Adipose tissue (tissue), 3 donors: Measurements from ENCODE around the gene SCYL2. TPM values are rescaled to one million over a fixed set of nuclear protein-coding genes. Genes with fewer than 3 reads are reported as not detected.
A peak's percentile ranks its signal among the peaks of the same experiment; 100 is the strongest.
"Not testable (repeated sequence)": the region's sequence is repeated elsewhere in the genome, so short reads cannot be mapped to it uniquely, and the experiment has no call there.

ENCODE experiments used
- H3K27ac ChIP-seq: one replicate; pipeline ENCODE4 v1.5.1; 2013; ENCODE audit warnings: low read depth, low read length
- WGBS, 3 donors: extraction: QIAGEN DNeasy Blood & Tissue Kit; methylation state at CpG; one replicate each; pipeline ENCODE4 v1.1.7; 2013; 5-methylcytosine and 5-hydroxymethylcytosine counted together
- polyA plus RNA-seq, 3 donors: library from polyadenylated mRNA; stranded (reverse); fragments of 200-250 nt; gene quantifications; one replicate each; pipeline ENCODE4 v1.2.3, GENCODE V29; 2013
- donor health status: healthy with polysubstance abuse.
- donor health status: Bipolar disorder and iron deficiency.
- donor health status: healthy.

SCYL2 gene
- polyA plus RNA-seq, 3 donors = 7.8 to 14.7 (median 9.6) TPM

- H3K27ac ChIP-seq = no peak overlapping the region
- 74 to 93% (median 92%) methylated on average over 1 of the region's 1 CpG for WGBS, 3 donors
These were observed 13.5 kb upstream of the SCYL2 start for GRCh38 chr12:100253437-100253836.

DNA sequence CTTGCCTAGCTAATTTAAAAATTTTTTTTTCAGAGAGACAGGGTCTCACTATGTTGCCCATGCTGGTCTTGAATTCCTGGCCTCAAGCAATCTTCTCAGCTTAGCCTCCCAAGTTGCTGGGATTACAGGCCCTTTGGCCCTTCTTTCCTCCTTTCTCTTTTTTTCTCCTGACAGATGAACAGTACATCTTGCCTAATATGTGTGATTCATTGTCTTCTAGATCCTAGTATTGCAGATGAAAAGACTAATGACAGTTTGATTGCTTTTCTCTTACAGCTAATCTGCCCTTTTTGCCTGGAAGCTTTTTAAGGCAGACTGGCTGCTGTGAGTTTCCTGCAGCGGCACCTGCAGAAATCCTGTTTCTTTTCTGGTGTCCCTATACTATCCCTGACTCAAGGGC lies 12.1 kb upstream of the SCYL2 start:
- H3K27ac ChIP-seq = no peak overlapping the region
- WGBS, 3 donors = 96% methylated on average over 1 of the region's 1 CpG

- WGBS, 3 donors = 97 to 100% (median 98%) methylated on average over 1 of the region's 1 CpG
- H3K27ac ChIP-seq = no peak overlapping the region
These were observed 8.8 kb upstream of the SCYL2 start for GRCh38 chr12:100258127-100258526.

DNA sequence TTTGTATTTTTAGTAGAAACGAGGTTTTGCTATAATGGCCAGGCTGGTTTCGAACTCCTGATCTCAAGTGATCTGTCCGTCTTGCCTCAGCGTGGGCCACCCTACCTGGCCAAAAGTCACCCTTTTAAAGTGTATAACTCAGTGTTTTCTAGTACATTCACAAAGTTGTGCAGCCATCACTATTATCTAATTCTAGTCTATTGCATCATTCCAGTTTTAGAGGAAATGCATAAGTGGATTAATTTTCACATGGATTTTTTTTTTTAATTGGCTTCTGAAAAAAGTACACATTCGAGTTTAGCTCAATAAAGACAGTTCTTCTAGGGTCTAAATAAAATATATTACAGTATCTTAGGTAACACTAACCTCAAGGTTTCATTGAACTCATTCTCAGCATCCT lies 3.8 kb upstream of the SCYL2 start:
- no peak overlapping the region for H3K27ac ChIP-seq
- WGBS, 3 donors = 83 to 90% (median 89%) methylated on average over 5 of the region's 5 CpGs

GRCh38 chr12:100265107-100265506 lies 1.9 kb upstream of the SCYL2 start:
- not testable (repeated sequence) for H3K27ac ChIP-seq

GRCh38 chr12:100265732-100266584 lies 1.0 kb upstream of the SCYL2 start:
- 55 to 70% (median 69%) methylated on average over 11 of the region's 11 CpGs for WGBS, 3 donors
- no peak overlapping the region for H3K27ac ChIP-seq

More at GRCh38 chr12:100265107-100265506, 1.9 kb upstream of the SCYL2 start:
- WGBS, 3 donors = 96 to 100% (median 97%) methylated on average over 5 of the region's 5 CpGs

GRCh38 chr12:100266585-100266834 lies 467 bp upstream of the SCYL2 start:
- H3K27ac ChIP-seq = no peak overlapping the region
- 2% methylated on average over 6 of the region's 6 CpGs for WGBS, 3 donors

- WGBS, 3 donors = 0 to 1% (median 1%) methylated on average over 33 of the region's 33 CpGs
- peak overlapping the region; percentile 98 for H3K27ac ChIP-seq
These were observed 765 bp downstream of the SCYL2 start for GRCh38 chr12:100267603-100268281.

DNA sequence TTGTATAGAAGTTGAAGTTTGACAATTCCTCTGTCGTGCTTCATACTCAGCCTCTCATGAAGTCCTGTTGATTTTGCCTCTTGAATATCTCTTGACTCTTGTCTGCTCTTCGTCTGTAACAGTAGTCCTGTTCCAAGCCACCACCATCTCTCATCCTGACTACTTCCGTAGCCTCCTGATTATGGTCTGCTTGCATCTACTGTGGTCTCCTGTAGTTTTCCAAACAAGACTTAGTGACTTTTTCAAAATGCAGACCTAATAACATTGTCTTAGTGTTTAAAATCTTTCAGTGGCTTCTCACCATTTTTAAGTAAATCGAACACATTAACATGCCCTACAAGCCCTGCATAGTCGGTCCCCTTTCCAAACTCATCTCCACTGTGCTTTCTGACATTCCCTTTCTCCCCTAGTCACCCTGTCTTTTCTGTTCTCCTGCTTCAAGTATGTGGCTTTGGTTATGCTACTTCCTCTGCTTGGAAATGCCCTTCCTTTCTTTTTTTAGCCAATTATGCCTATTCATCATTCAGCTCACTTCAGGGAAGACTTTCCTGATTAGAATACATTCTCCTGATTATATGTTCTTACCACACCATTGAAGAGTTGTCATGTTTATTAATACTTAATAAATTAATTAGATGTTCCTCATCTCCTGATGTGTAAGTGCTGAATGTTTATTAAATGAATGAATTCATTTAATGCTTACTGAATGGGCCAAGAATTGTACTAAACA lies 2.0 kb downstream of the SCYL2 start:
- 56 to 58% (median 57%) methylated on average over 5 of the region's 5 CpGs for WGBS, 3 donors
- H3K27ac ChIP-seq = no peak overlapping the region

GRCh38 chr12:100273782-100274181 lies 6.8 kb downstream of the SCYL2 start:
- WGBS, 3 donors = 84 to 90% (median 87%) methylated on average over 4 of the region's 4 CpGs
- no peak overlapping the region for H3K27ac ChIP-seq

DNA sequence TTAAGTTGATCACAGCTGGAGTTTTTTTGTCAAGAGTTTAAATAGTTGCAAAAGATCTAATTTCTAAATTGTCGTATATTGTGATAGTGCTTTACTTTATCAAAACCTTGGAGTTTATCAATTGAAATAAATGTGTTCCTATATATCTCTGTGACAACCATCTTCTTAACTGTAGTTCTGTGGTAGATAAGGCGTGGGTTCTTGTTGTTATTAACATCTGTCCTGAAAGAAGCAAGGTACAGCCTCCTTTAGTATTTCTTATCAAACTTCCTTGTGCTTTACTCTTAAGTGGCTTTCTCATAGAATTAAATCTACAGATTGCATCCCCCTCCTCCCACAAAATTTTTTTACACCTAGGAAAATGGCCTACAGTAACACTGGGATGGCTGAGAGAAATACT lies 7.3 kb downstream of the SCYL2 start:
- WGBS, 3 donors = 53 to 95% (median 91%) methylated on average over 2 of the region's 2 CpGs
- no peak overlapping the region for H3K27ac ChIP-seq

GRCh38 chr12:100279159-100279558 lies 12.2 kb downstream of the SCYL2 start:
- H3K27ac ChIP-seq = no peak overlapping the region
- 97 to 99% (median 98%) methylated on average over 7 of the region's 7 CpGs for WGBS, 3 donors

DNA sequence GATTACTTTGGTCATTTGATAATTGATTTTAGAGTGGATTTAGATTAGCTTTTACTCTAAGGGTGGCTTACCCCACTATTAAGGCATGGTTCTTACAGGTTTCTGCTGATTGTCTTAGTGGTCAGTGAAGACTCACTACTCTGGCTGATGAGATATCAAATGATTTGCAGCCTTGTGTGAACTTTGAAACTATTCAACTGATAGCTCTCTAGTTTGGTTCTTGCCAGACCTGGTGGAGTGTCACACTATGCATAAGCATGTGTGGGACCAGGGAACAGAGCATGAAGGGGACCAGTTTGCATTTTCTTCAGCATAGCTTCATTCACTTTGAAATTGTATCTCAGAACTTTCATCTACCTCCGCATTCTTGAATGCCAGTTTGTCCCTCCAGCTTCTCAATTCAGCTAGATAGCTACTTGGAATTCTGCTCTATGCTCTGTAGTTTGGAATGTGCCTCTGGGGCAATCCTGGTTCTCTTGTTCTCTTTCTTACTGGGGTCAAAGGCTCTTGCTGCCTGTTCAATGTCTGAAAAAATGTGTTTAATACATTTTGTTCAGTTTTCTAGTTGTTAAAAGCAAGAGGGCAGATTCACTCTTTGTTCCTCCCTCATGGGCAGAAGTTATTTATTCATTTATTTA lies 12.7 kb downstream of the SCYL2 start:
- H3K27ac ChIP-seq = no peak overlapping the region
- WGBS, 3 donors = 84 to 93% (median 93%) methylated on average over 1 of the region's 1 CpG

GRCh38 chr12:100284556-100284955 lies 17.6 kb downstream of the SCYL2 start:
- not testable (repeated sequence) for H3K27ac ChIP-seq
- WGBS, 3 donors = 96 to 97% (median 97%) methylated on average over 12 of the region's 12 CpGs

DNA sequence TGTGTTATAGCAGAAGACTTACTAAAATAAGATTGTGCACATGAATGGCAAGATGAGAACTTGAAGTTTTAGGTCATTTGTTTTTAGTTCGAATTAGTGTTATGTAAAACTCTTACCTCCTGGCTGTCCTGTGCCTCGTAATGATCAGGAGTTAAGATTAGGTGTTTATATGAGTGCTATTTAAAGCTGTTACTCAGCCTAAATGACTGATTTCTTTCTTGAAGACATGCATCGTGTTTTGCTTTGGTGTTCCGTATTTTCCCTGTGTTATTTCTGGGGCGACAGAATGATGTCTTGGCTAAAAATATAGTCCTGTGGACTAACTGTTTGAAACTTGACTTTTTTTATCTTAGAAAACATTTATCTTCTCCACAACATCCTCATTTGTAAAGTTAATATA lies 22.1 kb downstream of the SCYL2 start:
- WGBS, 3 donors = 91 to 96% (median 94%) methylated on average over 5 of the region's 5 CpGs
- H3K27ac ChIP-seq = no peak overlapping the region

DNA sequence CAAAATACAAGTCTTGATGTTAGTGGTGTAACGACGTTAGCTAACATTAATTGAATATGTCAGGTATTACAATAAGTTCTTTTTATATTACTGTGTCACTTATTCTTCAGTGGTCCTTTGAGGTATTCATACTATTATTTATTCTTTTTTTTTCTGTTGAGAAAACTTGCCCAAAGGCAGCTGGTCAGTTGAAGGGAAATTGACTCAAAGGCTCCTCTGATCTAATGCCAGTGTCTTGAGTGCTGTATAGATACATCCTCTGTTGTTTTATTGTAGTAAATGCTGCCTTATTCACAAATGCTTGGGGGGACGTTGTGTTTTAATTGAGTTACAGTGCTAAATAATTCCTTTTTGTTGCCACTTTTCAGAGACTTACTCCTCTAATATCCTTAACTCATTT lies 23.0 kb downstream of the SCYL2 start:
- no peak overlapping the region for H3K27ac ChIP-seq
- WGBS, 3 donors = 92 to 94% (median 93%) methylated on average over 3 of the region's 3 CpGs

DNA sequence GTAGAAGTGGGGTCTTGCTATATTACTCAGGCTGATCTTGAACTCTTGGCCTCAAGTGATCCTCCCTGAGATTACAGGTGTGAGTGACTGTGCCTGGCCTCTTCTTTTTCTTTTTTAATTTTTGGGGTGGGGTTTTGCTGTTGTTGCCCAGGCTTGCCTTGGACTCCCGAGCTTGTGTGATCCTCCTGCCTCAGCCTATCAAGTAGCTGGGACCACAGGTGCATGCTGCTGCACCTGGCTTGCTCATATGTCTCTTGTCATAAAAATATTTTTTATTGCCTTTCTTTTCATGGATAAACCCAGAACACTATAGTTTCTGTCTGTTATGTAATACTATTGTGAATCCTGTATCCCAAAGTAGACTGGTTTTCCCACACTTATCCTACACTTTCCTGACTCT lies 26.0 kb downstream of the SCYL2 start:
- WGBS, 3 donors = 90 to 100% (median 94%) methylated on average over 1 of the region's 1 CpG
- H3K27ac ChIP-seq = no peak overlapping the region

GRCh38 chr12:100294366-100294765 lies 27.4 kb downstream of the SCYL2 start:
- not testable (repeated sequence) for H3K27ac ChIP-seq
- WGBS, 3 donors = 88 to 100% (median 97%) methylated on average over 2 to 12 of the region's 24 CpGs
